Naive thymus-derived CD4-positive, alpha-beta T cell (primary cell): ENCODE results near the gene SCO1. TPM values are rescaled to one million over a fixed set of nuclear protein-coding genes. Genes with fewer than 3 reads are reported as not detected.
A peak's percentile ranks its signal among the peaks of the same experiment; 100 is the strongest.
"Not testable (repeated sequence)": the region's sequence is repeated elsewhere in the genome, so short reads cannot be mapped to it uniquely, and the experiment has no call there.

Source experiments
- ATAC-seq: fragments of 150-1000 bp; cut with Tn5 transposase; 2 replicates; pipeline ENCODE4 v1.10.0; 2021; ENCODE audit warnings: mild to moderate bottlenecking, moderate library complexity
- CTCF ChIA-PET: fragments of 350-600 bp; sonication (Branson Sonifier 250); formaldehyde crosslinking; loops from one replicate; lab custom pipeline; 2021; ENCODE audit warnings: antibody characterized with exemption; lab: Charles Lee
- POLR2A ChIA-PET: fragments of 350-600 bp; sonication (Branson Sonifier 250); formaldehyde crosslinking; loops from one replicate; lab custom pipeline; 2021; ENCODE audit warnings: antibody characterized with exemption, inconsistent platforms; lab: Charles Lee
- DNase-seq, 9 donors: peaks; one replicate each; pipeline versions ENCODE4 v3.0.0 to v3.0.0-alpha.2; 2020 to 2022; ENCODE audit warnings: mixed read lengths in 1 of 9
- H3K27ac ChIP-seq: one replicate; pipeline ENCODE4 v1.7.0; 2013; ENCODE audit warnings: mild to moderate bottlenecking, low read depth, low read length, moderate library complexity
- H3K27me3 ChIP-seq, 2 donors: one replicate each; pipeline ENCODE4 v1.7.0; 2013; ENCODE audit warnings: low read length in 2 of 2, mild to moderate bottlenecking in 2 of 2, moderate library complexity in 2 of 2; ENCODE audit not compliant: control insufficient read depth in 2 of 2, insufficient read depth in 2 of 2
- H3K36me3 ChIP-seq, 3 experiments: 1 replicate in 2 of 3; 2 replicates in 1 of 3; pipeline ENCODE4 v1.7.0; 2013; ENCODE audit warnings: low read length in 3 of 3, mild to moderate bottlenecking in 3 of 3, moderate library complexity in 1 of 3; ENCODE audit not compliant: insufficient read depth in 3 of 3, control insufficient read depth in 2 of 3
- H3K4me1 ChIP-seq, 2 donors: one replicate each; pipeline ENCODE4 v1.7.0; 2013; ENCODE audit warnings: low read length in 2 of 2, mild to moderate bottlenecking in 2 of 2, moderate library complexity in 1 of 2; ENCODE audit not compliant: control insufficient read depth in 2 of 2, insufficient read depth in 2 of 2
- H3K4me3 ChIP-seq: 2 replicates; pipeline ENCODE4 v1.7.0; 2013; ENCODE audit warnings: mild to moderate bottlenecking, low read length
- H3K9me3 ChIP-seq, 3 experiments: 1 replicate in 2 of 3; 2 replicates in 1 of 3; pipeline ENCODE4 v1.7.0; 2013; ENCODE audit warnings: low read length in 3 of 3; ENCODE audit not compliant: control insufficient read depth in 2 of 3
- H3K27ac Mint-ChIP-seq, 9 donors: one replicate each; pipeline ENCODE4 v1.8.0; 2020 to 2022; ENCODE audit warnings: mixed read lengths in 9 of 9, mild to moderate bottlenecking in 8 of 9, moderate library complexity in 5 of 9, inconsistent platforms in 2 of 9
- H3K27me3 Mint-ChIP-seq, 5 donors: one replicate each; pipeline ENCODE4 v1.8.0; 2021 to 2022; ENCODE audit warnings: mixed read lengths in 5 of 5, mild to moderate bottlenecking in 1 of 5
- H3K36me3 Mint-ChIP-seq, 5 donors: one replicate each; pipeline ENCODE4 v1.8.0; 2020 to 2022; ENCODE audit warnings: mixed read lengths in 5 of 5, mild to moderate bottlenecking in 3 of 5, inconsistent platforms in 1 of 5
- H3K4me1 Mint-ChIP-seq, 7 donors: one replicate each; pipeline ENCODE4 v1.8.0; 2020 to 2022; ENCODE audit warnings: mixed read lengths in 7 of 7, mild to moderate bottlenecking in 3 of 7, inconsistent platforms in 1 of 7
- H3K4me3 Mint-ChIP-seq, 10 donors: one replicate each; pipeline ENCODE4 v1.8.0; 2020 to 2022; ENCODE audit warnings: mild to moderate bottlenecking in 10 of 10, mixed read lengths in 10 of 10, moderate library complexity in 6 of 10, inconsistent platforms in 2 of 10
- H3K9me3 Mint-ChIP-seq, 11 donors: one replicate each; pipeline ENCODE4 v1.8.0; 2020 to 2022; ENCODE audit warnings: mixed read lengths in 11 of 11, mild to moderate bottlenecking in 4 of 11, inconsistent platforms in 1 of 11, moderate library complexity in 1 of 11
- intact Hi-C, 2 donors: fragments of 100-400 bp; cut with micrococcal nuclease; formaldehyde crosslinking; loops; one replicate each; pipeline ENCODE4 v1.15.1; 2023
- polyA plus RNA-seq, 2 donors: library from polyadenylated mRNA; unstranded; fragments of 300-500 nt; fragmentation: Illumina TruSeq; gene quantifications; one replicate each; pipeline ENCODE4 v1.2.3, GENCODE V29; 2021
- total RNA-seq, 6 experiments: library from RNA in 5 of 6; stranded (reverse) in 5 of 6; gene quantifications; 1 replicate in 5 of 6; 2 replicates in 1 of 6; pipeline ENCODE4 v1.2.3 and lab custom pipeline; 2021 to 2026

Gene SCO1
- total and polyA plus RNA-seq, 7 experiments from 2014 or later: 13.6 to 29.2 (median 17.5) TPM

DNA sequence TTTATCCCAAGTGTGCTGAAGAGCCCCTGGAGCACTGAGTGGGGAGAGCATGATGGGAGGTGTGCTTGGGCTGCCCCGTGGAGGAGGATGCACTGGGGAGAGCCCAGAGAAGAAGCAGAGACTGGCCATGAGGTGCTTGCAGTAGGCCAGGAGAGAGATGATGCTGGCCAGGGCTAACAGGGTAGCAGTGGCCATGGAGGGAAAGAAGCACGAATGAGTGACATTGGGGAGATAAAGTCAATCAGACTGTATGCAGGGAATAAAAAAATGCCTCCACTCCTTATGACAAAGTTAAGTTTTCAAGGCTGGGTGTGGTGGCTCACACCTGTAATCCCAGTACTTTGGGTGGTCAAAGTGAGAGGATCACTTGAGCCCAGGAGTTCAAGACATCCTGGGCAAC, 37.9 kb upstream of the SCO1 start:
- intact Hi-C loops: no loop called here
- Mint-ChIP-seq H3K27ac (no peak overlapping the region), H3K4me1 (peaks cover 5 to 35% (median 24%) of the 10 kb centered on the region in 7 donors), H3K4me3 (no peak overlapping the region), H3K27me3 (peaks cover 0 to 5% (median 0%) of the 10 kb centered on the region in 5 donors), H3K36me3 (peaks cover 0 to 4% (median 0%) of the 10 kb centered on the region in 5 donors), H3K9me3 (no peaks in the 10 kb centered on the region)
- Histone ChIP-seq H3K36me3 (no peaks in the 10 kb centered on the region), H3K27ac (no peak overlapping the region), H3K9me3 (no peaks in the 10 kb centered on the region), H3K4me3 (no peak overlapping the region), H3K27me3 (no peaks in the 10 kb centered on the region), H3K4me1 (peaks cover 0 to 9% of the 10 kb centered on the region in 2 donors)
- ChIA-PET POLR2A (no interaction called here), CTCF (interaction anchor here (2.7 kb wide), 1 partner anchor 109 kb away, joined by 35 read pairs; no protein-coding TSS in a partner anchor)
- DNase-seq (no peak), ATAC-seq (no peak)

GRCh38 chr17:10733666-10734065, 36.3 kb upstream of the SCO1 start:
- Histone ChIP-seq H3K4me1 (peaks cover 0 to 9% of the 10 kb centered on the region in 2 donors), H3K27ac (no peak overlapping the region), H3K27me3 (peaks cover 0 to 4% of the 10 kb centered on the region in 2 donors), H3K4me3 (no peak overlapping the region), H3K9me3 (no peaks in the 10 kb centered on the region), H3K36me3 (peaks cover 0 to 9% (median 0%) of the 10 kb centered on the region in 3 experiments)
- DNase-seq (no peak), ATAC-seq (no peak)
- H3K27me3 Mint-ChIP-seq: peaks cover 0 to 6% (median 0%) of the 10 kb centered on the region in 5 donors
- POLR2A ChIA-PET: no interaction called here
- H3K36me3 Mint-ChIP-seq: peaks cover 0 to 4% (median 0%) of the 10 kb centered on the region in 5 donors
- no peak overlapping the region for H3K4me3 Mint-ChIP-seq
- H3K4me1 Mint-ChIP-seq: peaks cover 9 to 39% (median 31%) of the 10 kb centered on the region in 7 donors
- no peak overlapping the region for H3K27ac Mint-ChIP-seq
- intact Hi-C loops: no loop called here
- CTCF ChIA-PET: interaction anchor here (1.6 kb wide), 1 partner anchor 89 kb away, joined by 5 read pairs; no protein-coding TSS in a partner anchor
- H3K9me3 Mint-ChIP-seq: no peaks in the 10 kb centered on the region

DNA sequence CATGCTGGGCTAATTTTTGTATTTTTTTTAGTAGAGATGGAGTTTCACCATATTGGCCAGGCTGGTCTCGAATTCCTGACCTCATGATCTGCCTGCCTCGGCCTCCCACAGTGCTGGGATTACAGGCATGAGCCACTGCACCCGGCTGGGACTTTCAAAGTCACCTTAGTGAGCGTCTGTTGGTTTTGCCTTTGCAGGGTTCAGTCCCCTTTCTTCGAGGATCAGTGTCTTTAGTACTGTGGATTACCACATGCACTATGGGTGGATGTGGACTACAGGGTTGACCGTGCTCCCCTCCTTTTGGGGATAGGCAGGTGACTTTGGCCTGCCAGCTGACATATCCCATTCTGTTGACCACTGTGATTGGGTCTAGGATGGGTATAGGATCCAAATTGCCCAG, 34.8 kb upstream of the SCO1 start:
- POLR2A ChIA-PET: not testable (repeated sequence)

DNA sequence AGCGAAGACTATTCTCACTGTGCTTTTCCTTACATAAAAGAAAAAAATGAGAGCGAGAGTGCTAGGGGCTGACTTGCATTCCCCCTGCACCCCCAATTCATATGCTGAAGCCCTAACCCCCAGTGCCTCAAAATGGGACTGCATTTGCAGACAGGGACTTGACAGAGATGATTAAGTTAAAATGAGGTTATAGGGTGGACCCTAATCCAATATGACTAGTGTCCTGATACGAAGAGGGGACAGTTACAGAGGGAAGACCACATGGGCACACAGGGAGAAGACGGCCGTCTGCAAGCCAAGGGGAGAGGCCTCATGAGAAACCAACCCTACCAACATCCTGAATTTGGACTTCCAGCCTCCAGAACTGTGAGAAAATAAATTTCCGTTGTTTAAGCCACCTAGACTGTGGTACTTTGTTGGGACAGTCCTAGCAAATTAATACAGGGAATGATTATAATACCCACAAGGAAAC, 34.1 kb upstream of the SCO1 start:
- no peak overlapping the region for H3K4me3 ChIP-seq
- peaks cover 7 to 35% (median 21%) of the 10 kb centered on the region in 7 donors for H3K4me1 Mint-ChIP-seq
- H3K27ac ChIP-seq: no peak overlapping the region
- CTCF ChIA-PET: interaction anchor here (0.6 kb wide), 1 partner anchor 86 kb away, joined by 3 read pairs; no protein-coding TSS in a partner anchor
- POLR2A ChIA-PET: interaction anchor here (1.6 to 2.4 kb wide), 2 partner anchors 26 to 31 kb away, joined by 4 to 11 read pairs; no protein-coding TSS in a partner anchor
- no peaks in the 10 kb centered on the region for H3K9me3 ChIP-seq
- peak overlapping the region in 4 of 9 donors; percentile 52 to 86 (median 60) for H3K27ac Mint-ChIP-seq
- H3K4me3 Mint-ChIP-seq: peak overlapping the region in 7 of 10 donors; percentile 77 to 97 (median 92)
- no peaks in the 10 kb centered on the region for H3K4me1 ChIP-seq
- peaks cover 0 to 8% (median 0%) of the 10 kb centered on the region in 5 donors for H3K27me3 Mint-ChIP-seq
- H3K27me3 ChIP-seq: peaks cover 0 to 4% of the 10 kb centered on the region in 2 donors
- ATAC-seq (no peak), DNase-seq (no peak)
- H3K36me3 Mint-ChIP-seq: peaks cover 0 to 4% (median 0%) of the 10 kb centered on the region in 5 donors
- intact Hi-C loops: loop anchor here in 1 of 2 donors (2.0 kb wide), 1 partner anchor 35 kb away; the partner anchor contains the start of genes ADPRM and SCO1
- peaks cover 0 to 9% (median 0%) of the 10 kb centered on the region in 3 experiments for H3K36me3 ChIP-seq
- no peaks in the 10 kb centered on the region for H3K9me3 Mint-ChIP-seq

More for the DNA sequence above, 34.8 kb upstream of the SCO1 start:
- DNase-seq, H3K4me3 ChIP-seq, H3K27ac Mint-ChIP-seq, H3K9me3 Mint-ChIP-seq, H3K27ac ChIP-seq, H3K9me3 ChIP-seq, ATAC-seq, H3K36me3 Mint-ChIP-seq, H3K4me1 ChIP-seq, intact Hi-C loops, H3K27me3 ChIP-seq, H3K27me3 Mint-ChIP-seq, H3K36me3 ChIP-seq: not testable (repeated sequence)
- Mint-ChIP-seq H3K4me1 (peaks cover 7 to 33% (median 21%) of the 10 kb centered on the region in 7 donors), H3K4me3 (peak overlapping the region in 1 of 10 donors; percentile 70)
- CTCF ChIA-PET: interaction anchor here (1.6 kb wide), 1 partner anchor 87 kb away, joined by 5 read pairs; no protein-coding TSS in a partner anchor

DNA sequence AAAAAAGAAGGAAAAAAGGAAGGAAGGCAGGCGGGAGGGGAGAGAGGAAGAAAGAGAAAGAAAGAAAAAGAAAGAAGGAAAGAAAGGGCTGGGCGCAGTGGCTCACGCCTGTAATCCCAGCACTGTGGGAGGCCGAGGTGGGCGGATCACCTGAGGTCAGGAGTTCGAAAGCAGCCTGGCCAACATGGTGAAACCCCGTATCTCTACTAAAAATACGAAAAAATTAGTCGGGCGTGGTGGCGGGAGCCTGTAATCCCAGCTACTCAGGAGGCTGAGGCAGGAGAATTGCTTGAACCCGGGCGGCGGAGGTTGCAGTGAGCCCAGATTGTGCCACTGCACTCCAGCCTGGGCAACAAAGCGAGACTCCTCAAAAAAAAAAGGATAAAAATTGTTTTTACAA, 32.9 kb upstream of the SCO1 start:
- not testable (repeated sequence) for H3K36me3 Mint-ChIP-seq, H3K9me3 ChIP-seq, H3K27me3 Mint-ChIP-seq, H3K27me3 ChIP-seq, H3K9me3 Mint-ChIP-seq, H3K36me3 ChIP-seq, H3K4me1 ChIP-seq, ATAC-seq
- Histone ChIP-seq H3K4me3 (peak overlapping the region; percentile 77), H3K27ac (peak overlapping the region; percentile 65)
- ChIA-PET CTCF (interaction anchor here (0.7 kb wide), 2 partner anchors 27 to 36 kb away, joined by 3 to 4 read pairs; no protein-coding TSS in a partner anchor), POLR2A (interaction anchor here (0.6 to 2.4 kb wide), 5 partner anchors 10 to 1262 kb away, joined by 3 to 11 read pairs (median 4); no protein-coding TSS in a partner anchor)
- intact Hi-C loops: loop anchor here in 1 of 2 donors (2.0 kb wide), 1 partner anchor 33 kb away; the partner anchor contains the start of genes ADPRM and SCO1
- H3K4me3 Mint-ChIP-seq: peak overlapping the region; percentile 88 to 97 (median 92)
- H3K27ac Mint-ChIP-seq: peak overlapping the region; percentile 52 to 88 (median 77)
- peak in 3 of 9 donors; percentile 11 to 28 (median 23) for DNase-seq
- H3K4me1 Mint-ChIP-seq: peaks cover 7 to 45% (median 25%) of the 10 kb centered on the region in 7 donors

DNA sequence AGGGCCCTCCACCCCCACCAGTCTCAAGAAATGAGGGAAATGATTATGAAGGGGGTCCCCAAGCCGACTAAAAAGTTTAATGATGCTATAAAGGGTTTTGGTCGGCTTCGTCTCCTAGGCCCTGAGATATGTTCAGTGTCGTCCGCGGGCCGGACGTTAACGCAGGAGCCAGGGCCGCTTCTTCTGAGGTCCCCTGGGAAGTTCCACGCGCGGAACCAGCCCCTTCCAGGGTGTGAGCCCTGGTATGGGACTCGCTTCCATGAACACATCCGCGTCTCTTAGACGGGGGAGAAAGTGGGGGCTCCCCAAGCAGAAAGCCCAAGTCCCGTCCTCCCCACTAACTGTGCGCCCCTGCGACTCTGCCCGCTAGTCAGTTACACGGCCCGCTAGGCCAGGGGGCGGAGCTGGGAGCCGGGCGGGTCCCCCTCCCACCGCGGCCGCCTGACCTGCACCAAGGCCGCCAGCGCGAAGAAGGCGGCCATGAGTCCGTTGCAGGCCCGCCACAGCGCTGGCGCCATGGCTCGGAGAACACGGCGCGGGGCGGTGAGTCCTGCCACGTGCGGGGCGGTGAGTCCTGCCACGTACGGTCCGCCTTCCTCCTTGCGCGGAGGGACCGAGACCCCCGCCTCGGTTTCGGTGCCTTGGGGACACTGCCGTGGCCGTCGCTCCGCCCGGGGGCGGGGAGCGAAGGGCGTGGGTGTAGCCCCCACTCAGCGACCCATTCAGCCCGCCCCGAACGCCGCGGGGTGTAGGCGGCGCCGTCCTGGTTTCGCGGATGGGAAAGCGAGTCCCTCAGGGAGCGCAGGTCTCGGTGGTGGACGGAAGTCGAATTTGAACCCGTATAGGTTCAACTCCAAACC, 32.2 kb upstream of the SCO1 start, which contains the start of gene TMEM220:
TSS of gene TMEM220 (minus strand) at position 690 of the 860 bp plus-strand sequence. CDS start at position 518, 172 bp downstream.
- Mint-ChIP-seq H3K36me3 (peaks cover 0 to 7% (median 0%) of the 10 kb centered on the region in 5 donors), H3K27me3 (peaks cover 0 to 8% (median 0%) of the 10 kb centered on the region in 5 donors), H3K27ac (peak within 1 kb of the TSS; percentile 53 to 91 (median 86)), H3K4me1 (peaks cover 7 to 50% (median 25%) of the 10 kb centered on the region in 7 donors), H3K9me3 (no peaks in the 10 kb centered on the region), H3K4me3 (peak within 1 kb of the TSS; percentile 88 to 97 (median 92))
- Histone ChIP-seq H3K4me1 (no peaks in the 10 kb centered on the region), H3K4me3 (peak within 1 kb of the TSS; percentile 77), H3K36me3 (peaks cover 0 to 9% (median 0%) of the 10 kb centered on the region in 3 experiments), H3K27ac (peak within 1 kb of the TSS; percentile 65), H3K9me3 (no peaks in the 10 kb centered on the region), H3K27me3 (peaks cover 0 to 4% of the 10 kb centered on the region in 2 donors)
- ChIA-PET POLR2A (interaction anchor here (1.6 to 2.4 kb wide), 3 partner anchors 11 to 29 kb away, joined by 4 to 11 read pairs (median 8); no protein-coding TSS in a partner anchor), CTCF (interaction anchor here (0.7 kb wide), 2 partner anchors 28 to 35 kb away, joined by 3 to 4 read pairs; no protein-coding TSS in a partner anchor)
- intact Hi-C loops: loop anchor here (1.0 to 2.0 kb wide), 2 partner anchors 32 to 33 kb away; partner anchors contain the start of genes ADPRM (in 2 of the 2) and SCO1 (in 2 of the 2)
- DNase-seq: peak in 8 of 9 donors; percentile 20 to 50 (median 33)
- ATAC-seq: peak; percentile 83
